HCT116 (cell line): ENCODE data around the gene RIT2. TPM values are rescaled to one million over a fixed set of nuclear protein-coding genes. Genes with fewer than 3 reads are reported as not detected.

Experiments used
- ATAC-seq: fragments of 200-7000 bp; cut with Tn5 transposase; 2 replicates; pipeline ENCODE4 v1.9.1; 2020; ENCODE audit warnings: mild to moderate bottlenecking, moderate library complexity
- BruUV-seq: library from RNA; stranded (reverse); fragments of 400-500 nt; replicated peaks from 2 replicates; lab custom pipeline; 2021; lab: Mats Ljungman, UMichigan
- CTCF ChIA-PET: fragments of 300-600 bp; sonication (Branson Sonifier 250); formaldehyde crosslinking; loops from one replicate; lab custom pipeline; 2021; ENCODE audit warnings: antibody characterized with exemption; lab: Charles Lee
- POLR2A ChIA-PET: fragments of 300-600, 350-600 bp; sonication (Branson Sonifier 250); formaldehyde crosslinking; loops from one replicate; lab custom pipeline; 2021; ENCODE audit warnings: antibody characterized with exemption; lab: Charles Lee
- RAD21 ChIA-PET, 2 experiments: fragments of 300-600 bp; sonication (Branson Sonifier 250); formaldehyde crosslinking; loops; one replicate each; lab custom pipeline; 2023; ENCODE audit warnings: low total read pairs in 2 of 2; ENCODE audit not compliant: uncharacterized antibody in 2 of 2, unreplicated experiment in 2 of 2, low non-redundant PET in 1 of 2; lab: Charles Lee
- DNase-seq: peaks from one replicate; pipeline ENCODE4 v3.0.0-alpha.2; 2010; ENCODE audit warnings: low read depth, low spot score
- H2AFZ ChIP-seq: fragments of 200-600 bp; shearing (Covaris generic), sonication (generic); 2 replicates; pipeline ENCODE4 v1.6.1; 2017; ENCODE audit warnings: low read depth, mixed run types, mixed read lengths, antibody characterized with exemption, low read length; ENCODE audit not compliant: poor library complexity, severe bottlenecking
- H3K27ac ChIP-seq: 2 replicates; pipeline ENCODE4 v1.5.1; 2012; ENCODE audit warnings: low read depth, low read length
- H3K27me3 ChIP-seq: fragments of 200-600 bp; sonication (generic); 2 replicates; pipeline ENCODE4 v1.6.1; 2016; ENCODE audit warnings: mixed run types, low read length, mixed read lengths; ENCODE audit not compliant: insufficient read depth
- H3K36me3 ChIP-seq, 2 experiments: fragments of 200-500 bp in 1 of 2; fragments of 200-600 bp in 1 of 2; sonication (Bioruptor generic) in 1 of 2; sonication (generic) in 1 of 2; 2 replicates each; pipeline versions ENCODE4 v1.5.1 to v1.6.1; 2014 to 2016; ENCODE audit warnings: low read length in 2 of 2, inconsistent platforms in 1 of 2, mixed read lengths in 1 of 2, mixed run types in 1 of 2; ENCODE audit not compliant: insufficient read depth in 2 of 2, control insufficient read depth in 1 of 2
- H3K4me1 ChIP-seq, 2 experiments: fragments of 200-600 bp in 1 of 2; sonication (generic) in 1 of 2; 2 replicates each; pipeline versions ENCODE4 v1.5.1 to v1.6.1; 2012 to 2017; ENCODE audit warnings: low read length in 2 of 2, inconsistent platforms in 1 of 2, mild to moderate bottlenecking in 1 of 2, mixed read lengths in 1 of 2, mixed run types in 1 of 2, moderate library complexity in 1 of 2; ENCODE audit not compliant: insufficient read depth in 2 of 2, control insufficient read depth in 1 of 2
- H3K4me2 ChIP-seq: fragments of 200-600 bp; sonication (generic); 2 replicates; pipeline ENCODE4 v1.6.1; 2017; ENCODE audit warnings: mixed run types, low read length, mixed read lengths
- H3K4me3 ChIP-seq, 2 experiments: fragments of 200-600 bp in 1 of 2; sonication (generic) in 1 of 2; replicated peaks in 1 of 2; 2 replicates each; pipeline ENCODE4 v1.5.1; 2011 to 2016; ENCODE audit warnings: low read length in 2 of 2, control low read depth in 1 of 2, low read depth in 1 of 2, mild to moderate bottlenecking in 1 of 2, mixed read lengths in 1 of 2, mixed run types in 1 of 2
- H3K79me2 ChIP-seq: fragments of 200-600 bp; sonication (generic); 2 replicates; pipeline ENCODE4 v1.6.1; 2017; ENCODE audit warnings: mild to moderate bottlenecking, mixed run types, low read length, moderate library complexity, mixed read lengths; ENCODE audit not compliant: insufficient read depth
- H3K9ac ChIP-seq: fragments of 200-600 bp; sonication (generic); 2 replicates; pipeline ENCODE4 v1.6.1; 2016; ENCODE audit warnings: low read length, mixed read lengths
- H3K9me2 ChIP-seq: fragments of 200-600 bp; sonication (generic), shearing (Covaris generic); 2 replicates; pipeline ENCODE4 v1.6.1; 2017; ENCODE audit warnings: mixed run types, mild to moderate bottlenecking, moderate library complexity; ENCODE audit not compliant: insufficient read depth
- H3K9me3 ChIP-seq, 2 experiments: fragments of 200-500 bp in 1 of 2; fragments of 200-600 bp in 1 of 2; sonication (Bioruptor generic) in 1 of 2; sonication (generic) in 1 of 2; 2 replicates each; pipeline ENCODE4 v1.6.1; 2014 to 2017; ENCODE audit warnings: low read length in 2 of 2, mixed read lengths in 2 of 2, inconsistent platforms in 1 of 2, low read depth in 1 of 2, mild to moderate bottlenecking in 1 of 2, mixed run types in 1 of 2, moderate library complexity in 1 of 2; ENCODE audit not compliant: control insufficient read depth in 1 of 2, insufficient read depth in 1 of 2
- H4K20me1 ChIP-seq: fragments of 200-600 bp; sonication (generic), shearing (Covaris generic); 2 replicates; pipeline ENCODE4 v1.6.1; 2017; ENCODE audit warnings: mixed run types, mild to moderate bottlenecking, moderate library complexity; ENCODE audit not compliant: insufficient read depth
- CBX3 ChIP-seq: IDR thresholded peaks from 2 replicates; pipeline ENCODE4 v1.6.1; 2012; ENCODE audit warnings: low read depth
- CEBPB ChIP-seq: IDR thresholded peaks from 2 replicates; pipeline ENCODE4 v1.6.1; 2012; ENCODE audit warnings: low read depth
- EGR1 ChIP-seq: IDR thresholded peaks from 2 replicates; pipeline ENCODE4 v1.6.1; 2012; ENCODE audit warnings: low read depth
- ELF1 ChIP-seq: IDR thresholded peaks from 2 replicates; pipeline ENCODE4 v1.6.1; 2012; ENCODE audit warnings: low read depth, borderline replicate concordance
- FOSL1 ChIP-seq: IDR thresholded peaks from 2 replicates; pipeline ENCODE4 v1.6.1; 2012; ENCODE audit warnings: low read depth
- JUND ChIP-seq: IDR thresholded peaks from 2 replicates; pipeline ENCODE4 v1.6.1; 2012
- MAX ChIP-seq: IDR thresholded peaks from 2 replicates; pipeline ENCODE4 v1.6.1; 2012
- POLR2A ChIP-seq: IDR thresholded peaks from 2 replicates; pipeline ENCODE4 v1.7.0; 2011; ENCODE audit warnings: borderline replicate concordance; ENCODE audit not compliant: insufficient read depth, insufficient read length; ENCODE audit errors: extremely low read depth
- SIN3A ChIP-seq: IDR thresholded peaks from 2 replicates; pipeline ENCODE4 v1.6.1; 2012; ENCODE audit warnings: low read depth
- SRF ChIP-seq: IDR thresholded peaks from 2 replicates; pipeline ENCODE4 v1.6.1; 2012; ENCODE audit warnings: low read depth
- TCF7L2 ChIP-seq: IDR thresholded peaks from 2 replicates; pipeline ENCODE4 v1.7.0; 2011; ENCODE audit warnings: borderline replicate concordance, inconsistent platforms; ENCODE audit not compliant: insufficient read depth, insufficient read length; ENCODE audit errors: extremely low read depth
- ZNF274 ChIP-seq: fragments of 200-500 bp; sonication (Bioruptor generic); IDR thresholded peaks from 2 replicates; pipeline ENCODE4 v1.6.1; 2014; ENCODE audit warnings: mild to moderate bottlenecking, low read depth, low read length, inconsistent platforms
- intact Hi-C: fragments of 100-400 bp; cut with micrococcal nuclease; formaldehyde crosslinking; loops from 2 replicates; pipeline ENCODE4 v1.10.0; 2022
- total RNA-seq: library from RNA; stranded (reverse); gene quantifications from one replicate; pipeline ENCODE4 v1.2.1, GENCODE V29; 2021; ENCODE audit not compliant: unreplicated experiment
- TF ChIP-seq, protein P1 (sequence below): IDR thresholded peaks from 2 replicates; pipeline ENCODE4 v1.6.1; 2011; ENCODE audit warnings: mild to moderate bottlenecking, low read length, moderate library complexity; ENCODE audit not compliant: insufficient replicate concordance; ENCODE audit errors: extremely low read depth
- TF ChIP-seq, protein P2 (sequence below): IDR thresholded peaks from 2 replicates; pipeline ENCODE4 v1.6.1; 2012; ENCODE audit warnings: low read depth
- TF ChIP-seq, protein P3 (sequence below): IDR thresholded peaks from 2 replicates; pipeline ENCODE4 v1.6.1; 2012

The RIT2 gene
- total RNA-seq, 1 experiment from 2014 or later, result not detected

DNA sequence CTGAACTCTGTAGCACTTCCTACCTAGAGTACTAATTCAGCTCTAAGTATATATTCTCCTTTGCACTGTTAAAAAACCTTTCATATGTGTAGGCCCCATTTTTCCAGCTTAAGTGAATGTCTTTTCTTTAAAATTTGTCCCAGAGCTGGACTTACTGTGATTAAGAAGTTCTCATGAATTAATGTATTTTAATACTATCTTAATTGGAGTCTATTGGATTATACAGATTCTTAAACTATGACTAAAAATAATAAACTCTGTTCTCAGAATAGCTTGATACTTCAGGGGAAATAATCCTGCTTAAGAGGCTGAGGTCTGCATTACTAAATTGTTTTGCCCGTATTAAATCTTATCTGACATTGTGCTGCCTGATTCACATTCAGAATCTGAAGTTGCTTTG lies 223.3 kb downstream of the RIT2 start:
- peaks cover 3 to 23% of the 10 kb centered on the region in 2 experiments; a peak in 2 of 4 replicates for H3K9me3 ChIP-seq
- H3K4me2 ChIP-seq, result no peak overlapping the region
- BruUV-seq, result no TSS peak
- H3K36me3 ChIP-seq, result no peaks in the 10 kb centered on the region
- TF ChIP-seq TCF7L2, result no peak
- TF ChIP-seq, all 23 proteins: peak for 0
- Histone ChIP-seq H4K20me1 (no peaks in the 10 kb centered on the region), H3K4me1 (no peaks in the 10 kb centered on the region), H3K4me3 (no peak overlapping the region), H3K27me3 (no peaks in the 10 kb centered on the region), H3K79me2 (no peaks in the 10 kb centered on the region), H3K9me2 (no peaks in the 10 kb centered on the region), H3K9ac (no peak overlapping the region), H3K27ac (no peak overlapping the region), H2AFZ (no peak overlapping the region)
- ChIA-PET CTCF (no interaction called here), RAD21 (no interaction called here), POLR2A (no interaction called here)
- intact Hi-C loops, result no loop called here
- DNase-seq (no peak), ATAC-seq (no peak)

DNA sequence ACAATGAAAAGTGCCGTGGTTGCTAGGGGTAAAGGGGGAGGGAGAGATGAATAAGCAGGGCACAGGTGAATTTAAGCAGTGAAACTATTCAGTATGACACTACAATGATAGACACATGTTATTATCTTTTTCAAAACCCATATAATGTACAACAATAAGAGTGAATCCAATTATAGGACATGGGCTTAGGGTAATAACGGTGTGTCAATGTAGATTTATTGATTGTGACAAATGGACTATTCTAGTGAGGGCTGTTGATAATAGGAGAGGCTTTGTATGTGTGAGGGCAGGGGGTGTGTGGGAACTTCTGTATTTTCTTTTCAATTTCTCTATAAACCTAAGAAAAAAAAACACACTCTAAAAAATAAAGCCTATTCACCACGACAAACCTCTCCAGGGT lies 223.8 kb downstream of the RIT2 start:
- DNase-seq, result no peak
- ChIA-PET CTCF (no interaction called here), POLR2A (no interaction called here), RAD21 (no interaction called here)
- Histone ChIP-seq H3K4me3 (no peak overlapping the region), H3K36me3 (no peaks in the 10 kb centered on the region), H3K27me3 (no peaks in the 10 kb centered on the region), H3K9ac (no peak overlapping the region), H3K9me3 (peaks cover 3 to 21% of the 10 kb centered on the region in 2 experiments; a peak in 2 of 4 replicates), H3K9me2 (no peaks in the 10 kb centered on the region), H3K27ac (no peak overlapping the region), H3K79me2 (no peaks in the 10 kb centered on the region), H4K20me1 (no peaks in the 10 kb centered on the region), H2AFZ (no peak overlapping the region), H3K4me2 (no peak overlapping the region), H3K4me1 (no peaks in the 10 kb centered on the region)
- no peak for ATAC-seq
- no TSS peak for BruUV-seq
- intact Hi-C loops, result no loop called here
- TF ChIP-seq TCF7L2 (no peak), CBX3 (no peak), JUND (no peak), CEBPB (no peak), EGR1 (no peak), MAX (no peak), ZNF274 (no peak), SRF (no peak), POLR2A (no peak), SIN3A (no peak), ELF1 (no peak), FOSL1 (no peak)
- TF ChIP-seq, protein P1, sequence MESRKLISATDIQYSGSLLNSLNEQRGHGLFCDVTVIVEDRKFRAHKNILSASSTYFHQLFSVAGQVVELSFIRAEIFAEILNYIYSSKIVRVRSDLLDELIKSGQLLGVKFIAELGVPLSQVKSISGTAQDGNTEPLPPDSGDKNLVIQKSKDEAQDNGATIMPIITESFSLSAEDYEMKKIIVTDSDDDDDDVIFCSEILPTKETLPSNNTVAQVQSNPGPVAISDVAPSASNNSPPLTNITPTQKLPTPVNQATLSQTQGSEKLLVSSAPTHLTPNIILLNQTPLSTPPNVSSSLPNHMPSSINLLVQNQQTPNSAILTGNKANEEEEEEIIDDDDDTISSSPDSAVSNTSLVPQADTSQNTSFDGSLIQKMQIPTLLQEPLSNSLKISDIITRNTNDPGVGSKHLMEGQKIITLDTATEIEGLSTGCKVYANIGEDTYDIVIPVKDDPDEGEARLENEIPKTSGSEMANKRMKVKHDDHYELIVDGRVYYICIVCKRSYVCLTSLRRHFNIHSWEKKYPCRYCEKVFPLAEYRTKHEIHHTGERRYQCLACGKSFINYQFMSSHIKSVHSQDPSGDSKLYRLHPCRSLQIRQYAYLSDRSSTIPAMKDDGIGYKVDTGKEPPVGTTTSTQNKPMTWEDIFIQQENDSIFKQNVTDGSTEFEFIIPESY, result no peak
- TF ChIP-seq, protein P2, sequence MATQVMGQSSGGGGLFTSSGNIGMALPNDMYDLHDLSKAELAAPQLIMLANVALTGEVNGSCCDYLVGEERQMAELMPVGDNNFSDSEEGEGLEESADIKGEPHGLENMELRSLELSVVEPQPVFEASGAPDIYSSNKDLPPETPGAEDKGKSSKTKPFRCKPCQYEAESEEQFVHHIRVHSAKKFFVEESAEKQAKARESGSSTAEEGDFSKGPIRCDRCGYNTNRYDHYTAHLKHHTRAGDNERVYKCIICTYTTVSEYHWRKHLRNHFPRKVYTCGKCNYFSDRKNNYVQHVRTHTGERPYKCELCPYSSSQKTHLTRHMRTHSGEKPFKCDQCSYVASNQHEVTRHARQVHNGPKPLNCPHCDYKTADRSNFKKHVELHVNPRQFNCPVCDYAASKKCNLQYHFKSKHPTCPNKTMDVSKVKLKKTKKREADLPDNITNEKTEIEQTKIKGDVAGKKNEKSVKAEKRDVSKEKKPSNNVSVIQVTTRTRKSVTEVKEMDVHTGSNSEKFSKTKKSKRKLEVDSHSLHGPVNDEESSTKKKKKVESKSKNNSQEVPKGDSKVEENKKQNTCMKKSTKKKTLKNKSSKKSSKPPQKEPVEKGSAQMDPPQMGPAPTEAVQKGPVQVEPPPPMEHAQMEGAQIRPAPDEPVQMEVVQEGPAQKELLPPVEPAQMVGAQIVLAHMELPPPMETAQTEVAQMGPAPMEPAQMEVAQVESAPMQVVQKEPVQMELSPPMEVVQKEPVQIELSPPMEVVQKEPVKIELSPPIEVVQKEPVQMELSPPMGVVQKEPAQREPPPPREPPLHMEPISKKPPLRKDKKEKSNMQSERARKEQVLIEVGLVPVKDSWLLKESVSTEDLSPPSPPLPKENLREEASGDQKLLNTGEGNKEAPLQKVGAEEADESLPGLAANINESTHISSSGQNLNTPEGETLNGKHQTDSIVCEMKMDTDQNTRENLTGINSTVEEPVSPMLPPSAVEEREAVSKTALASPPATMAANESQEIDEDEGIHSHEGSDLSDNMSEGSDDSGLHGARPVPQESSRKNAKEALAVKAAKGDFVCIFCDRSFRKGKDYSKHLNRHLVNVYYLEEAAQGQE, result no peak
- TF ChIP-seq, protein P3, sequence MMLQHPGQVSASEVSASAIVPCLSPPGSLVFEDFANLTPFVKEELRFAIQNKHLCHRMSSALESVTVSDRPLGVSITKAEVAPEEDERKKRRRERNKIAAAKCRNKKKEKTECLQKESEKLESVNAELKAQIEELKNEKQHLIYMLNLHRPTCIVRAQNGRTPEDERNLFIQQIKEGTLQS, result no peak
